Stimulated activated CD4-positive, alpha-beta T cell treated with anti-CD3 and anti-CD28 coated beads, Interleukin-12 subunit alpha, Interleukin-12 subunit beta, amount 100 ng/mL, for 48 hours (primary cell): ENCODE data around the gene PCED1A.

Source experiments
- DNase-seq, 3 donors: peaks; one replicate each; pipeline ENCODE4 v3.0.0-alpha.2; 2020; ENCODE audit warnings: low read depth in 2 of 3, low spot score in 1 of 3

Gene PCED1A, protein sequence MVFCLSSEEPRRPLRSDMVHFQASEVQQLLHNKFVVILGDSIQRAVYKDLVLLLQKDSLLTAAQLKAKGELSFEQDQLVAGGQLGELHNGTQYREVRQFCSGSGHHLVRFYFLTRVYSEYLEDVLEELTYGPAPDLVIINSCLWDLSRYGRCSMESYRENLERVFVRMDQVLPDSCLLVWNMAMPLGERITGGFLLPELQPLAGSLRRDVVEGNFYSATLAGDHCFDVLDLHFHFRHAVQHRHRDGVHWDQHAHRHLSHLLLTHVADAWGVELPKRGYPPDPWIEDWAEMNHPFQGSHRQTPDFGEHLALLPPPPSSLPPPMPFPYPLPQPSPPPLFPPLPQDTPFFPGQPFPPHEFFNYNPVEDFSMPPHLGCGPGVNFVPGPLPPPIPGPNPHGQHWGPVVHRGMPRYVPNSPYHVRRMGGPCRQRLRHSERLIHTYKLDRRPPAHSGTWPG

DNA sequence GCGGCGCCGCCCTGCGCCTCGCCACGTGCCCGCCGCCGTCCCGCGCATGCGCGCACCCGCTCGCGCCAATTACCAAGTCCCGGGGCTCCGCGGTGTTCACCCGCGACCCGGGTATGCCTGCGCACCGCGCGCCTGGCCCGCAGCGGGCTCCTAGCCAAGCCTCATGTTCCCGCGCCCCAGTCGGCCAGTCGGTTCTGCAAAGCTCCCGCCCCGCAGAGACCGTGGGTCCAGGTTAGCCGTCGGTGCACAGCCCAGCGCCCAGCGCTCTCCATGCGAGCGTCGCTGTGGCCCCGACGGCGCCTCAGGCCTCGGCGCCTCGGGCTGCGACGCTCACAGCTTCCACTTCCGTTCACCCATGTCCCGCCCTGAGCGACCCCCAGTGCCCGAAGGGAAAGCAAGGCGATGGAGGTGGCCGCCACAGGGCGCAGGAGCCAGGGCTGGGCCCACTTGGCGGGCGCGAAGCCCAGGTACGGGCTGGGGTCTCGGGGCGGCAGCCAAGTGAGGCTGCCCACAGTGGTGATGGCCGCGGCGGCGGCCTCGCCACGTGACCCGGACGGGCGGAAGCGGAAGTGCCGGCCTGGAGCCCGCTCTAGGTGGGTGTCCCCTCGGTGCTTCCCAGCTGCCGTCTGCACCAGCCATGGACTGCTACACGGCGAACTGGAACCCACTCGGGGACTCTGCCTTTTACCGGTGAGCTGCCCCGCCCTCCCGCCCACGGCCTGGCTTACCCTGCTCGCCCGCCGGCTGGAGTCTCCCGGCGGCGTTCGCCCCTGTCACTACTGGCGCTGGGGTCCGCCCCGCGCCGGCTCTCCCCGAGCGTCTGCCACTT lies at the start of gene PCED1A, which contains the start of gene VPS16:
Gene PCED1A, minus strand, starts transcription at position 518 of the 829 bp plus-strand sequence. CDS start 743 bp downstream, outside the sequence.
Gene VPS16, plus strand, starts transcription at position 608 of the 829 bp plus-strand sequence. Its CDS starts 30 bp downstream, at position 638.
- peak; percentile 81 to 87 (median 83) for DNase-seq

DNA sequence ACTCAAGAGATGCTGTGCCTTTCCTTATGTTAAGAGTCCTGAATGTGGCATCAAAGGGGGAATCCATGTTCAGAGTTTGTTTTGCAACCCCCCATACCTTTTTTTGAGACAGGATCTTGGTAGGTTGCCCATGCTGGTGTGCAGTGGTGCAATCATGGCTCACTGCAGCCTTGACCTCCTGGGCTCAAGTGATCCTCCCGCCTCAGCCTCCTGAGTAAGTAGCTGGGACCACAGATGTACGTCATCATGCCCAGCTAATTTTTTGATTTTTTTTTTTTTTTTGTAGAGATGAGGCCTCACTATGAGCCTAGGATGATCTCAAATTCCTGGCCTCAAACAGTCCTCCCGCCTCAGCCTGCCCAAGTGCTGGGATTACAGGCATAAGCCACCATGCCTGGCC lies 49.3 kb upstream of the PCED1A start:
- DNase-seq = no peak

DNA sequence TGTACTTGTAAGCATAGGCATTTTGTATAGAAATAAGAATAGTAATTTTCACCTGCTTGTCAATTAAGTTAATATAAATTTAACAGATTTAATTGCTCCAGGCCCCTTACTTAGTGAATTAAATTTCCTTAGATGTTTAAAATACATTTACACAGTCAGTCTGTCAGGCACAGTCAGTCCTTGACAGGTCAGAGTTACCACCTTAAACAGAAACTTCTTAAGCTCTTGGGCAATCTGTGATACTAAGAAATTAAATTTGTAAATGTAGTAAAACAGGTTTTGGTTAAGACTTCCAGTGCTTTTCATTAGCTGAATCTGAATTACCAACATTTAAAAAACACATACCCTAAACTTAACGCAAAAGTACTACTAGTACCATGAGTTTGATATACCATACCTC lies 48.8 kb upstream of the PCED1A start:
- no peak for DNase-seq

DNA sequence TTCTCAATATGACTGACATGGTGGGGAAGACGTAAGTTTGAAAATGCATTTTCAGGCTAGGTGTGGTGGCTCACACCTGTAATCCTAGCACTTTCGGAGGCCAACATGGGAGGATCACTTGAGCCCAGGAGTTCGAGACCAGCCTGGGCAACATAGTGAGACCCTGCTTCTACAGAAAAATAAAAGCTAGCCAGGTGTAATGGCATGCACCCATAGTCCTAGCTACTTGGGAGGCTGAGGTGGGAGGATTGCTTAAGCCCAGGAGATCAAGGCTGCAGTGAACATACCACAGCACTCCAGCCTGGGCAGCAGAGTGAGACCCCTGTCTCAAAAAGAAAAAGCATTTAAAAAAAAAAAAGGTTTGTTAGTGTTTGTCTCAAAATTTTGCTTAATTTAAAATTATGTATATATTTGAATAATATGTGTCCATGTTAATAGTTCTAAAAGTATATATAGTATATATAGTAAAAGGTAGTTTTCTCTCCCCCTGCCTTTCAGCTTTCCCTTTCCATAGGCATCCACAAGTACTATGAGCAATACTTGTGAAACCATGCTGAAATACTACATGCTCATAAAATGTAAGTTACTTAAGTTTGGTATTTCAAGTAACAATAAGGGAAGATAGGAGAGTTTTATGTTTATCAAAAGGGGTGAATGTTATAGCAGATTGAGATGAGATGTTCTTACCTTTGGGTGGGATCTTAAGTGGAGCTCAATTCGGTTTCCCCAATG lies 47.9 kb upstream of the PCED1A start:
- DNase-seq = no peak

DNA sequence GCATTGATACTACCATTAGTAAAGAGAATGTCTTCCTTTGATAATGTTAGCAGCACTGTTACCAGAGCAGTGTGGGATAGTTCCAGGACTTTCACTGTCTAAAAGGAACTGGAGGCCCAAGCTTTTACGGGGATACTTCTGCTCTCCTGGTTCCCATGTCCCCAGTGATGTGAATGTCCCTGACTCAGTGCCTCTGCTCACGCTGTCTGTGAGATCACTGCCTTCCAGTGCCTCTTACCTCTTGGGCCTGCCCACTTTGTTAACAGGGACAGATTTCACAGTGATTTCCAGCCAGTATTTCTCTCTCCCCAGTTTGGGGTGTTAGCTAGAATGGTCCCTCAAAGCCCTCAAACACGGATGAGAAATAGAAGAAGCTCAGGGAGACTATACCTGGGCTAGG lies 47.3 kb upstream of the PCED1A start:
- DNase-seq = no peak

DNA sequence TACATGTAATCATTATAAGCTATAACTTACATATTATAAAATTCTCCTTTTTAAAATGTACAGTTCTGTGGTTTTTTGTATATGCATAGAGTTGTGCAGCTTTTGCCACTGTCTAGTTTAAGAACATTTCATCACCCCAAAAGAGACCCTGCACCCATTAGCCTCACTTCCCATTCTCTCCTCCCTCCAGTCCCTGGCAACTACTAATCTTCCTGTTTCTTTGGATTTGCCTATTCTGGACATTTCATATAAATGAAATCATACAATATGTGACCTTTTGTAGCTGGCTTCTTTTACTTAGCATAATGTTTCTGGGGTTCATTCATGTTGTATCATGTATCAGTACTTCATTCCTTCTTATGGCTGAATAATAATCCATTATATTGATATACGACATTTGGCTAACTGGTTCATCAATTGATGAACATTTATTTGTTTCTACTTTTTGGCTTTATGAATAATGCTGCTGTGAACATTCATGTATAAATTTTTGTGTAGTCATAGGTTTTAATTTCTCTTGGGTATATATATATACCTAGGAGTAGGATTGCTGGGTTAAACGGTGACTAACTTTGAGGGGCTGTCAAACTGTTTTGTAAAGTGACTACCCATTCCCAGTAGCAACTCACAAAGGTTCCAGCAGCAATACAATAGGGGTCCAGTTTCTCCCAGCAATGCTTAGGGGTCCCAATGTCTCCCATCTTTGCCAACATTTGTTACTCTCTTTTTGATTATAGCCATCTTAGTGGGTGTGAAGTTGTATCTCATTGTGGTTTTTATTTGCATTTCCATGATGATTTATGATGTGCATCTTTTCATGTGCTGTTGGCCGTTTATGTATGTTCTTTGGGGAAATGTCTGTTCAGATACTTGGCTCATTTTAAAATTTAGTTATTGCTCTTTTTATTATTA lies 43.5 kb upstream of the PCED1A start:
- DNase-seq = no peak

DNA sequence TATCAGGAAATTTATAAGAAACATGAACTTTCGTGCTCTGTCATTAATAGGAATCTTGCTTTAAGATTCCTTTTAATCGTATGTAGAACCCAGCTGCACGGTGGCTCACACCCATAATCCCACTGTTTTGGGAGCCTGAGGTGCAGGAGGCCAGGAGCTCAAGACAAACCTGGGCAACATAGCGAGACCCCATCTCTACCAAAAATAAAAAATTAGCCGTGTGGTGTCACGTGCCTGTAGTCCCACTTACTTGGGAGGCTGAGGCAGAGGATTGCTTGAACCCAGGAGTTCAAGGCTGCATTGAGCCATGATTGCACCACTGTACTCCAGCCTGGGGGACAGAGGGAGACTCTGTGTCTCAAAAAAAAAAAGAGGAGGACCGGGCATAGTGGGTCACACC lies 40.2 kb upstream of the PCED1A start:
- no peak for DNase-seq

DNA sequence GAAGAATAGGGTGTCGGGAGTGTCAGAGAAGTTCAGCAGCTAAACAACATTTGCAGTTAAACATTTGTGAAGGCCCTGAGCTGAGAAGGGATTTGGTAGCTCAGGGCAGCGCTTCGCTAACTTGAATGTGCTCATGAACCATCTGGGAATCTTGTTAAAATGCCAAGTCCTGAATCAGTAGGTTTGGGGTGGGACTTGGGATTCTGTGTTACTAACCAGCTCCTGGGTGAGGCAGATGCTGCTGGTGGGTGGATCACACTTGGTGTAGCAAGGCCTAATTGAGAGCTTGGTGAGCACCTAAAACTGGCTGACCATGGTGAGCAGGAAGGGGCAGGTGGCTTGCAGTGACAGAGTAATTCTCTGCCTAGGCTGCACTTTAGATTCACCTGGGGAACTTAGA lies 38.7 kb upstream of the PCED1A start:
- DNase-seq = no peak

DNA sequence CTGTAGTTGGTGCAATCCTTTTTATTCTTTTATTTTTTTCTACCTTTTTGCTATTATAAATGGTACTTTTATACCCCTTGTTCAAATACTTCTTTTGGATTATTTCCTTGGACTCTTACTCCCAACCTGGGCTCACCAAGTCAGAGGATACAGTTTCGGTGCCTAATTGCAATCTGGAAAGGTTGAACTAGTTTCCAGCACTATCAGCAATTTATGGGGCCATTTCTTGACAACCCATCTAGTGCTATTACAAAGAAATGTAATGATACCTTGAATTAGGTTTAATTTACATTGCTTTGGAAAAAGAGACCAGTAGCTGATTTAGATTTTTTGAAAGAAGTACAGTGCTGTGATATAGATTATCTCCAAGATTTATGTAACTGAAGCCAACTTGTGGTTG lies 38.1 kb upstream of the PCED1A start:
- DNase-seq = no peak

DNA sequence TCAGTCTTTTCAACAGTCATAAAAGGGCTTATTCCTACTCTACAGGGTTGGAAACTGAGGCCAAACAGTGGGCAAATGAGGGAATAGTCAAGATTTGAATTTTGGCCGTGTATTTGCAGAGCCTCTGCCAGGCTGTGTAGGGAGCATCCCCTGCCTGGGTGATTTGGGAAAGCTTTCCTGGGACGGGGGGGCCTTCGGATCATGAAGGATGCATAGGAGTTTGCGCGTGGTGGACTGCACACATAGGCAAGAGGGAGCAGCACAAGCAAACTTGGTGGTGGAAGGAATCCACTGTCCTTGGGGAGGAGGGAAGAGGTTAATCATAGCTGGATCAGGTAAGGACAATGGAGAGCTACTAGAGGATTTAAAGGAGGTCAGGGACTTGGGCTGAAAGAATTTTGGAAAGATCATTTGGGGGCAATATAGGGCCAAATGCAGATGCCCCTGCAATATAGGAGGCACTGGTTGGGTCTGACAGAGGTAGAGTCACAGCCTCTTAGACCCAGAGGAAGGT lies 35.3 kb upstream of the PCED1A start:
- no peak for DNase-seq

DNA sequence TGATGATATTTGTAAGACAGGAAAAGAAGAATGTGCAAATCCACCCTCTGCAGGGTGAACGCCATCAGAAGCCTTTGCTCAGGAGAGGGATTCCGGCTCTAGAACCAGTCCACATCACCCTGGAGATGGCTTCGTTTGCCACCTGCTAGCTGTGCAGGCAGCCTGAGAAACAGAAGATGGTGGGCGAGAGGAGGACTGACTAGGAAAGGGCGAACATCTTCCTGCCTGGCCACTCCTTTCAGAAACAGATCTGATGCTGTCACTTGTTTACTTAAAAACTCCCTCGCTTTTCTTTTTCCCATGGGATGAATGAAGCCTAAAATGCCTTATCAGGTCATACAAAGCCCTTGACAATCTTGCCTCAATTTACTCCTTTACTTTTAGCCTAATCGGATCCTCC lies 34.0 kb upstream of the PCED1A start:
- no peak for DNase-seq

DNA sequence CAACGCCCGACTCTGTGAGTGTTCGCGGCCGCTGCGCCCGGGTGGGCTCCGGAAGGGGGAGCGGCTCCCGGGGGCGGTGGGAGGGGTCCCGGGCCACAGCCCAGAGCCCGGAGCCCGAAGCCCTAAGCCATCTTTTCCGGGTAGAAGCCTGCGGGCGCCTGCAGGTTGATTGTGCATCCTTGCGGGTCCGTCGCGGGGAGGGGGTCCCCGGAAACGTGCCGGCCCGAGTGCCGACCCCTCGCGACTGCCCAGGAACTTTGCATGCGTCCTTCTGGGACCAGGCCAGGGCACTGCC lies 33.2 kb upstream of the PCED1A start:
- DNase-seq = peak in 2 of 3 donors; percentile 21 to 41

DNA sequence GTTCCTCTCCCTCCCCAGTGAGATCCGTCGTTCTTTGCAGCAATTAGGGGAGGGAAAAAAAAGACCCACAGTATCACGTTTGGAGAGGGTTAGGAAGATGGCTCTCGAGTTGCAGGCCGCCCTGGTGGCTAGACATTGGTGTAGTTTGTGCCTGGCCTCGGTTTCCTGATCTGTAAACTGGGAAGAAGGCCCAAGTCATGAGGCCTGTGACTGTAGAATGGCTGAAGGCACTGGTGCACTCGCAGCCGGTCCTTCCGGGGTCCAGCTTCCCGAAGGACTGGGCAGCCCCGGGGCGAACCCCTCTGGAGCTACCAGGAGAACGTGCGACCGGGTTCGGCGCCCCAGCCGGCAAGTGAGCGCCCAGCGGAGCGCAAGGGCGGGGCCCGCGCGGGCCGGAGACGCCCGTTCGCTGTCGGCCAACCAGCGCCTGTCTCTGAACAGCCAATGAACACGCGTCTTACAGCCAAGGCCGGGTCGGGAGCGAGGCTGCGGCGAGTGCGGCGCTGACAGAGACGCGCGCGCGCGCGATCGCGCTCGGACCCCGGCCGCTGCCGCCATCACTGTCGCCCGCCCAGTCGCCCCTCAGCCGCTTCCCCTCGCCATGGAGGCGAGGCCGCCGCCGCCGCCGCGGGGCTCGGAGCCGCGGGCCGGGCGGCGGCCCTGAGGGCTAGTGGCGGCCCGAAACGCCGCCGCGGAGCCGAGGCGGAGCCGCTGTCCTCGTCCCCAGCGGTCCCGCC lies 32.7 kb upstream of the PCED1A start, which contains the start of gene PTPRA:
Gene PTPRA, plus strand, starts transcription at position 472 of the 737 bp plus-strand sequence. CDS start 90,797 bp downstream, outside the sequence.
- peak; percentile 87 to 92 (median 91) for DNase-seq

DNA sequence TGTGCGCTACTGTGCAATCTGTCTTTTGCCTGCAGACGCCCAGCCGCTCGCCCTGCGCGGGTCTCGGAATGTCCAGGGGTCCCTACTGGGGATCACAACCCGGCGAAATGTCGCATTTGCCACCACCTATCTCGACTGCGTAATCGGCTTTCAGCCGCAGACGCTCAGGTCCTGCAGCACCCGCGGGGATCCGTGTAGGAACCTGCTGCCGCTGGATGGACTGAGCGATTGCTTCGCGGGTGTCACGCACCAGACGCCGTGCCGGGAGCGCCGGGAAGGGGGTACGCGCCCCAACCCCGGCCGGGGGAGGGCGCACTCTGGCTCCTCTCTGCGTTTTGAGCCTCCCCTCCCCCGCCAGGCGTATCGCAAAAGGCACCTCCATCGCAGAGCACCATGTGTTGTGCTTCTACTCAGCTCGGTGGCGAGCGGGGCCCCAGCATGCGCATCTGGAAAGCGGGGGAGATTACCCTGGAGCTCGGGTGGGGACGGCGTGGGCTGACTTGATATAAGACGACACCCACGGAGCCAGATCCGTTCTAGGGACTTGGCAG lies 32.1 kb upstream of the PCED1A start:
- peak; percentile 64 to 75 (median 67) for DNase-seq

DNA sequence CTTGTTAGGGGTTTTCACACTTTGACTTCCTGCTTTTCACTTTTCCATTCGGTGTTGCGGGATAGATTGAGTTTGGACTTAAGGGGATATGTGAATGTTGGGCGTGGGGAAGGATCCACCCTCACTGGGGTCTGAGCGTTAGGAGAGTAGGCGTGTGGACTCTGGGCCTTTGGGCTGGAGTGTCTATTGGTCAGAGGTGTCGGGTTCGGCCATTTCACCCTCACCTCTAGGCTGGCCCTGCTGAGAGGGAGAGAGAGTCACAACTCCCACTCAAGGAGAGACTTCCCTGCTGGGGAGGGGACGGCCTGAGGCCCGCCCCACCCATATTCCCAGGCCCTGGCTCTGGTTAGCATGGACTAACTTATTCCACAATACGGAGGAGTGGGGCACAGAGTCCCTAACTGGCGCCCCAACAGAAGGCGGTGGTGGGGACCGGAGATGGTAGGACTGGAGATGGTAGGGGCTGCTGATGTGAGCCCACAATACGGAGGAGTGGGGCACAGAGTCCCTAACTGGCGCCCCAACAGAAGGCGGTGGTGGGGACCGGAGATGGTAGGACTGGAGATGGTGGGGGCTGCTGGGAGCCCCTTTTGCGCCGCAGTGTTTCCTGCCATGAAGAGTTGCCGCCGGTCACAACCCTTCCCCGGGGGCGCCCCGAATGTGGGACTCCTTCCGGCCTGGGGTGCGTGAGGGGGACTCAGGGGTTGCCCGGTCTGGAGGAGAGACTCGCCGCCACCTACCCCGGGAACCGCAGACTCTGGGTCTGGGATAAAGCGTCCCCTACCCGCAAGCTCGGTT lies 31.4 kb upstream of the PCED1A start:
- DNase-seq = peak in 1 of 3 donors; percentile 23

DNA sequence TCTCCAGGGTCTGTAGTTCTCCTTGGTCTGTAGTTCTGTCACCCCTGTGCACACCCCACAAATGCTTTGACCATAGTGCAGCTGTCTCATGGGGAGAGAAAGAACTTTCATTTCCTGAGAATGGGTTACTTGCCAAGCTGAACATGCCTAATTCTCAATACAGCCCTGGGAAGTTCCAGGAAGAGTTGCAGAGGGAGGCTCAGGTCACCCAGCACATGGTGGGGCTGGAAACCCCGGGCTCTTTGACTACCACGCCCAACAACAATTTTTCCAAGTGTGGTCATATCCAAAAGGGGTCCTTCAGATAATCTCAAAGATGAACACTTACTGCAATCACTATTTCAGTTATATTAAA lies 30.6 kb upstream of the PCED1A start:
- no peak for DNase-seq

DNA sequence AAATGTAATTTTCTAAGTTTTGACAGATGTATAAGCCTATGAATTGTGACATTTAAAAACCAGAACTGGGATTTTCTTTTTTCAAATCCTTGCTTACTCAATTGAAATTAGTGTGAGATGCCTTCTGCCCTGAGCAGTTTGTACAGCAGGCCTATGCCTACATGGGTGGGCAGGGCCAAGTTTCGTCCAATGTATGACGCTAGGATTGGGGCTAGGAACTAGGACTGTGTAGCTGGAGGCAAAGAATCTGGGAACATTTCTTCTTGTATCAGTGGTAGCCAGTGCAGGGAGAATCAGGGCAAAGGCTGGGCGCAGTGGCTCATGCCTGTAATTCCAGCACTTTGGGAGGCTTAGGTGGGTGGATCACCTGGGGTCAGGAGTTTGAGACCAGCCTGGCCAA lies 28.9 kb upstream of the PCED1A start:
- DNase-seq = no peak

DNA sequence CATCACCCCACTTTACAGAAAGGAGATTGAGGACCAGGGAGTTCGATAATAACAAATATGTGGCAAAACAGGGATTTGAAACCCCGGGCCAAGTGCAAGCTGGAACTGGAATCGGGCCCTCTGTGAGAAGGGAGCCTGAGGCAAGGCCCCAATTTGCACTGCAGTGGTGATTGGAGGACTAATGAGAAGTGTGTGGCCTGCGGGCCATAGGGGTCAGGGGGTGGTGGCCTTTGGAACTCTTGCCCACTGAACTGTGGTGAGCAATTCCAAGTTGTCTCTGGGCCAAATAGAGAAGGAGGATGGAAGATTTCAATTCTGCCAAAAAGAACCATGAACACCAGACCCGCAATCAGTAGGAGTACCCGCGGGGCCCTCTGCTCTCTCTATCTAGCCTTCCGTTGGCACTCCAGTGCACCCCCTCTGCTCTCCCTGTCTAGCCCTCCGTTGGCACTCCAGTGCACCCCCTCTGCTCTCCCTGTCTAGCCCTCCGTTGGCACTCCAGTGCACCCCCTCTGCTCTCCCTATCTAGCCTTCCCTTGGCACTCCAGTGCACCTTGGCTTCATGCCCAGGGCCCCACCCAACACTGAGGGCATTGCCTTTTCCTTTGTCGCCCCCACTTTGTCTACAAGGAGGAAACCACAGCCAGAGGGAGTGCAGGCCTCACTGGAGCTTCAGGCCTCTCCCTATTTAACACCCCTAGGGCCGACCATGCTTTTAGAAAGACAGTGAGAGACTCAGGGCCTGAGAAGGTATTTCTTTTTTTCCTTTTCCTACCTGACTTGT lies 26.8 kb upstream of the PCED1A start:
- DNase-seq = no peak
